Testis (tissue), 2 donors: Measurements from ENCODE around the gene IFIT1B.

Experiments used
- POLR2A ChIP-seq: fragments of 450-650 bp; IDR thresholded peaks from one replicate; pipeline ENCODE4 v1.6.1; 2017; ENCODE audit warnings: antibody characterized with exemption, mild to moderate bottlenecking, moderate library complexity
- TF ChIP-seq, protein P1 (sequence below), 3 experiments: fragments of 450-650 bp in 2 of 3; fragments of 200-600 bp in 1 of 3; sonication (generic) in 1 of 3; IDR thresholded peaks; one replicate each; pipeline ENCODE4 v1.5.1; 2016 to 2019; ENCODE audit warnings: antibody characterized with exemption in 3 of 3, mild to moderate bottlenecking in 2 of 3, moderate library complexity in 1 of 3

DNA sequence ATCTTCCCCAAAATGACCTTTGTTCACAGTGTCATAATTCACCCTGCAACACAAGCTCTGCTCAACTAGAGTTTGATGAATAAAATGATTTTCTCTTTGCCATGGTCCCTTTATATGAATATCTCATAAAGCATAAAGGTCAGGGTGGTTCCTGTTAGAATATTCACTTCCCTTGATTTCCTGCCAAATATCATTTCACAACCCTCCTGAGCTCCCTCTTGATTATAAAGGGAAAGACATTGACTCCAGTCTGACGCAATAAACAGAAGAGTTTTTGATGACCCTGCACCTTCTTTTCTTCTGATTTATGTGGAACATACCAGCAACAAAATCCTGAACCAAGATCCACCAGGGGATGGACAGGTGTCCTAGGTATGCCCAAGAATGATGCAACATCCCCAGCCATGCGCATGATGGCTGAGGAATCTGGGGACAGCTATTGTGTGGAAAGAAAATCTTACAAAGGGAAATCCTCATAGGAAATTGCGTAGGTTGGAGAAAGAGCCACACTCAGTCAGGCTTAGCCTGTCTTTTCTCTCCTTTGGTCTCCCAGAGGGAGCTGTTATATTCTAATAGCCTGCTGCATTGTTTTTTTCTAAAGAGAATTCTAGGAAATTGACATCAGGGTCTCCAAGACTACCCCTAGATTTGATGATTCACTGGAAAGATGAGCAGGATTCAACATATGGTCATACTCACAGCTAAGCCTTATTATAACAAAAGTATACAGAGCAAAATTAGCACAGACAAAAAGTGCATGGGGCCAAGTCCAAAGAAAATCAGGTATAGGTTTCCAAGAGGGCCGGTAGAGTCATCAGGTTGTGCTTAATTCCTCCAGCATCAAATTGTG lies 31.2 kb upstream of the IFIT1B start:
- TF ChIP-seq, protein P1, sequence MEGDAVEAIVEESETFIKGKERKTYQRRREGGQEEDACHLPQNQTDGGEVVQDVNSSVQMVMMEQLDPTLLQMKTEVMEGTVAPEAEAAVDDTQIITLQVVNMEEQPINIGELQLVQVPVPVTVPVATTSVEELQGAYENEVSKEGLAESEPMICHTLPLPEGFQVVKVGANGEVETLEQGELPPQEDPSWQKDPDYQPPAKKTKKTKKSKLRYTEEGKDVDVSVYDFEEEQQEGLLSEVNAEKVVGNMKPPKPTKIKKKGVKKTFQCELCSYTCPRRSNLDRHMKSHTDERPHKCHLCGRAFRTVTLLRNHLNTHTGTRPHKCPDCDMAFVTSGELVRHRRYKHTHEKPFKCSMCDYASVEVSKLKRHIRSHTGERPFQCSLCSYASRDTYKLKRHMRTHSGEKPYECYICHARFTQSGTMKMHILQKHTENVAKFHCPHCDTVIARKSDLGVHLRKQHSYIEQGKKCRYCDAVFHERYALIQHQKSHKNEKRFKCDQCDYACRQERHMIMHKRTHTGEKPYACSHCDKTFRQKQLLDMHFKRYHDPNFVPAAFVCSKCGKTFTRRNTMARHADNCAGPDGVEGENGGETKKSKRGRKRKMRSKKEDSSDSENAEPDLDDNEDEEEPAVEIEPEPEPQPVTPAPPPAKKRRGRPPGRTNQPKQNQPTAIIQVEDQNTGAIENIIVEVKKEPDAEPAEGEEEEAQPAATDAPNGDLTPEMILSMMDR (IDR thresholded peaks at IDR 0.05): no peak
- TF ChIP-seq POLR2A: no peak
